GM23338 (cell line): ENCODE data around the gene GDF10. TPM values are rescaled to one million over a fixed set of nuclear protein-coding genes. Genes with fewer than 3 reads are reported as not detected.

Experiments used
- ATAC-seq: fragments of 200-7000 bp; cut with Tn5 transposase; 3 replicates; pipeline ENCODE4 v1.9.1; 2020
- DNase-seq: peaks from one replicate; pipeline ENCODE4 v3.0.0-alpha.2; 2015; ENCODE audit warnings: low spot score
- H2AFZ ChIP-seq: fragments of 200-600 bp; sonication (generic); 2 replicates; pipeline ENCODE4 v1.8.0; 2016; ENCODE audit warnings: antibody characterized with exemption, mild to moderate bottlenecking, moderate library complexity
- H3F3A ChIP-seq: fragments of 200-600 bp; sonication (generic); replicated peaks from 2 replicates; pipeline ENCODE4 v1.8.0; 2017; ENCODE audit warnings: antibody characterized with exemption, mixed run types, low read depth
- H3K27ac ChIP-seq: fragments of 200-600 bp; sonication (generic); 2 replicates; pipeline ENCODE4 v1.6.1; 2016; ENCODE audit warnings: low read depth
- H3K27me3 ChIP-seq: fragments of 200-600 bp; sonication (generic); 2 replicates; pipeline ENCODE4 v1.8.0; 2016; ENCODE audit warnings: mild to moderate bottlenecking, mixed run types, moderate library complexity; ENCODE audit not compliant: insufficient read depth
- H3K36me3 ChIP-seq: fragments of 200-600 bp; sonication (generic); 2 replicates; pipeline ENCODE4 v1.8.0; 2016; ENCODE audit warnings: mild to moderate bottlenecking; ENCODE audit not compliant: insufficient read depth
- H3K4me1 ChIP-seq: fragments of 200-600 bp; sonication (generic); 2 replicates; pipeline ENCODE4 v1.8.0; 2016; ENCODE audit warnings: mild to moderate bottlenecking, moderate library complexity; ENCODE audit not compliant: insufficient read depth
- H3K4me2 ChIP-seq: fragments of 200-600 bp; sonication (generic); 2 replicates; pipeline ENCODE4 v1.7.1; 2017; ENCODE audit warnings: mixed run types
- H3K4me3 ChIP-seq: fragments of 200-600 bp; sonication (generic); 2 replicates; pipeline ENCODE4 v1.6.1; 2016; ENCODE audit warnings: mixed run types
- H3K79me2 ChIP-seq: fragments of 200-600 bp; sonication (generic); replicated peaks from 2 replicates; pipeline ENCODE4 v1.8.0; 2017; ENCODE audit warnings: mild to moderate bottlenecking; ENCODE audit not compliant: insufficient read depth
- H3K9me2 ChIP-seq: fragments of 200-600 bp; sonication (generic); 2 replicates; pipeline ENCODE4 v1.8.0; 2017; ENCODE audit not compliant: insufficient read depth
- H4K20me1 ChIP-seq: fragments of 200-600 bp; sonication (generic); replicated peaks from 2 replicates; pipeline ENCODE4 v1.8.0; 2017; ENCODE audit warnings: mild to moderate bottlenecking; ENCODE audit not compliant: insufficient read depth
- H3K27ac Mint-ChIP-seq: 2 replicates; pipeline ENCODE4 v1.8.0; 2020; ENCODE audit warnings: inconsistent platforms, mild to moderate bottlenecking, moderate library complexity, mixed read lengths
- H3K27me3 Mint-ChIP-seq: 3 replicates; pipeline ENCODE4 v1.8.0; 2022; ENCODE audit warnings: low read depth, mild to moderate bottlenecking, moderate library complexity, mixed read lengths, inconsistent platforms; ENCODE audit not compliant: insufficient read depth, poor library complexity
- H3K36me3 Mint-ChIP-seq: 3 replicates; pipeline ENCODE4 v1.8.0; 2021; ENCODE audit warnings: low read depth, mild to moderate bottlenecking, inconsistent platforms, moderate library complexity, mixed read lengths
- H3K4me1 Mint-ChIP-seq: 3 replicates; pipeline ENCODE4 v1.8.0; 2020; ENCODE audit warnings: mild to moderate bottlenecking, inconsistent platforms, mixed read lengths
- H3K4me3 Mint-ChIP-seq: 3 replicates; pipeline ENCODE4 v1.8.0; 2021; ENCODE audit warnings: moderate library complexity, mild to moderate bottlenecking, inconsistent platforms, mixed read lengths
- H3K9me3 Mint-ChIP-seq: 3 replicates; pipeline ENCODE4 v1.8.0; 2020; ENCODE audit warnings: moderate library complexity, mild to moderate bottlenecking, inconsistent platforms, mixed read lengths
- CREB1 ChIP-seq: fragments of 250-450 bp; sonication (Bioruptor Pico); IDR thresholded peaks from 2 replicates; pipeline ENCODE4 v1.5.0; 2020; ENCODE audit warnings: low read depth, mild to moderate bottlenecking, moderate library complexity
- CTCF ChIP-seq, 2 experiments: fragments of 200-600 bp in 1 of 2; sonication (generic) in 1 of 2; conservative IDR thresholded peaks; 2 replicates each; pipeline versions ENCODE4 v1.5.1 to v1.6.1; 2016 to 2017; ENCODE audit warnings: antibody characterized with exemption in 2 of 2, low read depth in 2 of 2, mild to moderate bottlenecking in 2 of 2, moderate library complexity in 1 of 2
- EZH2 ChIP-seq: fragments of 200-600 bp; sonication (generic); IDR thresholded peaks from one replicate; pipeline ENCODE4 v1.8.0; 2017; ENCODE audit warnings: antibody characterized with exemption, mild to moderate bottlenecking, low read depth; ENCODE audit not compliant: unreplicated experiment
- EZH2phosphoT487 ChIP-seq: fragments of 200-600 bp; sonication (generic); IDR thresholded peaks from one replicate; pipeline ENCODE4 v1.8.1; 2018; ENCODE audit warnings: antibody characterized with exemption; ENCODE audit not compliant: unreplicated experiment
- JUNB ChIP-seq: IDR thresholded peaks from one replicate; pipeline ENCODE4 v1.6.1; 2016; ENCODE audit warnings: antibody characterized with exemption; ENCODE audit not compliant: unreplicated experiment
- NANOG ChIP-seq: IDR thresholded peaks from 2 replicates; pipeline ENCODE4 v1.6.1; 2016; ENCODE audit warnings: antibody characterized with exemption, borderline replicate concordance
- POLR2AphosphoS5 ChIP-seq: IDR thresholded peaks from 2 replicates; pipeline ENCODE4 v1.6.1; 2016; ENCODE audit warnings: antibody characterized with exemption, low read depth
- REST ChIP-seq: IDR thresholded peaks from one replicate; pipeline ENCODE4 v1.6.1; 2018; ENCODE audit warnings: antibody characterized with exemption; ENCODE audit not compliant: unreplicated experiment
- STAT1 ChIP-seq: IDR thresholded peaks from one replicate; pipeline ENCODE4 v1.6.1; 2016; ENCODE audit warnings: antibody characterized with exemption; ENCODE audit not compliant: unreplicated experiment
- ZNF114 ChIP-seq: fragments of 250-450 bp; sonication (Bioruptor Pico); IDR thresholded peaks from 2 replicates; pipeline ENCODE4 v1.5.0; 2020; ENCODE audit warnings: mild to moderate bottlenecking, moderate library complexity
- ZNF331 ChIP-seq: fragments of 250-450 bp; sonication (Bioruptor Pico); IDR thresholded peaks from 2 replicates; pipeline ENCODE4 v1.5.0; 2020; ENCODE audit warnings: low read depth, mild to moderate bottlenecking, moderate library complexity
- ZNF462 ChIP-seq: fragments of 250-450 bp; sonication (Bioruptor Pico); IDR thresholded peaks from 2 replicates; pipeline ENCODE4 v1.5.0; 2020; ENCODE audit warnings: mild to moderate bottlenecking, moderate library complexity
- polyA plus RNA-seq: library from polyadenylated mRNA; unstranded; fragments of >200 nt; fragmentation: Nextera tagmentation; extraction: Ambion mirVana; gene quantifications from 2 replicates; pipeline ENCODE4 v1.2.1, GENCODE V29; 2016
- total RNA-seq: library from RNA; depleted of rRNA; stranded (reverse); fragments of >200 nt; shearing (Covaris generic); gene quantifications from 2 replicates; pipeline ENCODE4 v1.2.3, GENCODE V29; 2014

Gene GDF10
- total and polyA plus RNA-seq, 2 experiments from 2014 or later, result 0.21 TPM; not detected in 1

GRCh38 chr10:47336387-47337134, 36.6 kb downstream of the GDF10 start:
- H3K79me2 ChIP-seq, result no peaks in the 10 kb centered on the region
- H3K4me3 Mint-ChIP-seq, result no peak overlapping the region
- H3F3A ChIP-seq, result no peaks in the 10 kb centered on the region
- H3K9me3 Mint-ChIP-seq, result no peaks in the 10 kb centered on the region
- DNase-seq (no peak), ATAC-seq (no peak)
- no peak overlapping the region for H3K4me2 ChIP-seq
- H3K36me3 Mint-ChIP-seq, result no peaks in the 10 kb centered on the region
- no peak overlapping the region for H3K27ac Mint-ChIP-seq
- TF ChIP-seq EZH2 (no peak), POLR2AphosphoS5 (no peak), CTCF (conservative IDR thresholded peaks at IDR 0.05; ENCODE audit: low read depth in 2 of 2) (no peak), CREB1 (CRISPR knock-in tag) (no peak), REST (no peak), EZH2phosphoT487 (no peak), ZNF462 (CRISPR knock-in tag) (no peak), STAT1 (no peak), NANOG (no peak), JUNB (no peak), ZNF331 (CRISPR knock-in tag) (no peak), ZNF114 (CRISPR knock-in tag) (no peak)
- H3K4me1 Mint-ChIP-seq, result peaks cover 13% of the 10 kb centered on the region
- no peaks in the 10 kb centered on the region for H3K4me1 ChIP-seq
- no peak overlapping the region for H3K27ac ChIP-seq
- no peak overlapping the region for H3K4me3 ChIP-seq
- peaks cover 8% of the 10 kb centered on the region for H3K27me3 Mint-ChIP-seq
- no peak overlapping the region for H2AFZ ChIP-seq
- no peaks in the 10 kb centered on the region for H3K9me2 ChIP-seq
- no peaks in the 10 kb centered on the region for H4K20me1 ChIP-seq
- no peaks in the 10 kb centered on the region for H3K36me3 ChIP-seq
- no peaks in the 10 kb centered on the region for H3K27me3 ChIP-seq
